GM15510 (cell line): Measurements from ENCODE around the gene SASH3.

Experiments used
- POLR2A ChIP-seq: IDR thresholded peaks from 3 replicates; pipeline ENCODE4 v1.6.1; 2011; ENCODE audit warnings: borderline replicate concordance; ENCODE audit not compliant: insufficient read length; ENCODE audit errors: extremely low read depth

The SASH3 gene

GRCh38 chrX:129779747-129780146 lies at the start of gene SASH3:
SASH3 (plus strand) TSS chrX:129779949; CDS start chrX:129780098, 149 bp downstream.
- TF ChIP-seq POLR2A, result peak; percentile 84

- TF ChIP-seq POLR2A, result no peak
Observed at GRCh38 chrX:129731228-129731627, 48.5 kb upstream of the SASH3 start.

DNA sequence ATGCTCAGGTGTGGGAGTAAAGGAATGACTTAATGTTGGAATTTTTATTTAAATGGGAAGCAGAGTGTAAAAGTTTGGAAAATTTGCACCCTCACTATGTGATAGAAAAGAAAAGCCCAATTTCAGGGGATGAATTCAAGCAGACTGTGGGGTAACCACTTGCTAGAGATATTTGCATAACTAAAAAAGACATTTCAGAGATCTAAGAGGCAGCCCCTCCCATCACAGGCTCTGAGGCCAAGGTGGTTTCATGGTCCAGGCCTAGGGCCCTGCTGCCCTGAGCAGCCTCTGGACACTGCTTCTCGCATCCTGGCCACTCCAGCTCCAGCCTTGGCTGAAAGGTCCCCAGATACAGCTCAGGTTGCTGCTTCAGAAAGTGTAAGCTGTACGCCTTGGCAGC lies 46.9 kb upstream of the SASH3 start:
- TF ChIP-seq POLR2A, result no peak

- no peak for TF ChIP-seq POLR2A
Observed at GRCh38 chrX:129733335-129733734, 46.4 kb upstream of the SASH3 start.

- no peak for TF ChIP-seq POLR2A
Observed at GRCh38 chrX:129736491-129736890, 43.3 kb upstream of the SASH3 start.

GRCh38 chrX:129737916-129738315 lies 41.8 kb upstream of the SASH3 start:
- TF ChIP-seq POLR2A, result no peak

GRCh38 chrX:129738466-129739308 lies 41.1 kb upstream of the SASH3 start, which contains the start of gene XPNPEP2:
XPNPEP2 (plus strand) TSS chrX:129738979; CDS start chrX:129739214, 235 bp downstream.
- no peak for TF ChIP-seq POLR2A

- no peak for TF ChIP-seq POLR2A
Observed at GRCh38 chrX:129739578-129739977, 40.2 kb upstream of the SASH3 start.

GRCh38 chrX:129741880-129742758 lies 37.6 kb upstream of the SASH3 start:
- no peak for TF ChIP-seq POLR2A

GRCh38 chrX:129743821-129744220 lies 35.9 kb upstream of the SASH3 start:
- TF ChIP-seq POLR2A, result no peak

GRCh38 chrX:129744861-129745321 lies 34.9 kb upstream of the SASH3 start:
- no peak for TF ChIP-seq POLR2A

- no peak for TF ChIP-seq POLR2A
Observed at GRCh38 chrX:129746557-129747470, 32.9 kb upstream of the SASH3 start.

DNA sequence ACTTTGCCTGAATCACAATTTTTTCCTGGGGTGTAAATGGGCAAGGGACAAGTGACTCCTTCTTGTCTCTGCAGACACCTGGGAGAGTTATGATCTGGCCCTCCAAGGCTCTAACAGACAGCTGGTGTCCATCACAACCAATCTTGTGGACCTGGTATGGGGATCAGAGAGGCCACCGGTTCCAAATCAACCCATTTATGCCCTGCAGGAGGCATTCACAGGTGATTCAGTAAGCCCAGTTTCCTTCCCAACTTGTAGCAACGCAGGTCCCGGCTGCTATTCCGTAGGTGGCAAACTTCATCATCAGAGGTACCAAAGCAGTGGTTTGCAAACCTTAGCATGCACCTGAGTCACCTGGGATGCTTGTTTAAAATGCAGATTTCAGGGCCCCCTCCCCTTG lies 32.2 kb upstream of the SASH3 start:
- TF ChIP-seq POLR2A, result no peak

DNA sequence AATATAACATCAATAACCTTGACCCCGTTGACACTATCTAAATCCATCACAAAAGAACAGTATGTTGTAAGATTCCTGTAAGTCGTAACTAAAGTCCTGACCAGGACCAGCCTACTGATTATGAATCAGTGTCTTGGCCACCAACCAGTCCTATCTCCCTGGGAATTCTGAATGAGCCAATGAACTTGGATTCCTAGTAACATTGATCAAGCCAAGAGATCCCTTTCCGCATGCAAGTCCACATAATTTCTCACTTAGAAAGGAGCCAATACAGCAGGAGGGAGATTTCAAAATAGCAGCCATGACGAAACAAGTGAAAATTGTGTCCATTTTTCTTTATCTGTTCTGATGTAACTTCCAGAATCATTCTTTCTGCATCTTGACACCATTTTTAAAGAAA lies 31.4 kb upstream of the SASH3 start:
- no peak for TF ChIP-seq POLR2A
